ENCODE data around the gene TTLL9.

DNA sequence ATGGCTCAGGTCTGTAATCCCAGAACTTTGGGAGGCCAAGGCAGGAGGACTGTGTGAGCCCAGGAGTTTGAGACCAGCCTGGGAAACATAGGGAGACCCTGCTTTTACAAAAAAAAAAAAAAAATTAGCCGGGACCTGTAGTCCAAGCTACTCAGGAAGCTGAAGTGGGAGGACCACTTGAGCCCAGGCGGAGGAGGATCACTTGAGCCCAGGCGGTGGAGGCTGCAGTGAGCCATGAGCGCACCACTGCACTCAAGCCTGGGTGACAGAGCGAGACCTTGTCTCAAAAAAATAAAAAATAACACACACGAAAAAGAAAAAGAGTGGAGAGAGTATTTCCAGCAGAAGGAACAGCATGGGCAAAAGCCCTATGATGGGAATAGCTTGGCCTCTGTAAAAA lies 2.0 kb downstream of the TTLL9 start:
- TF ChIP-seq, protein P1, sequence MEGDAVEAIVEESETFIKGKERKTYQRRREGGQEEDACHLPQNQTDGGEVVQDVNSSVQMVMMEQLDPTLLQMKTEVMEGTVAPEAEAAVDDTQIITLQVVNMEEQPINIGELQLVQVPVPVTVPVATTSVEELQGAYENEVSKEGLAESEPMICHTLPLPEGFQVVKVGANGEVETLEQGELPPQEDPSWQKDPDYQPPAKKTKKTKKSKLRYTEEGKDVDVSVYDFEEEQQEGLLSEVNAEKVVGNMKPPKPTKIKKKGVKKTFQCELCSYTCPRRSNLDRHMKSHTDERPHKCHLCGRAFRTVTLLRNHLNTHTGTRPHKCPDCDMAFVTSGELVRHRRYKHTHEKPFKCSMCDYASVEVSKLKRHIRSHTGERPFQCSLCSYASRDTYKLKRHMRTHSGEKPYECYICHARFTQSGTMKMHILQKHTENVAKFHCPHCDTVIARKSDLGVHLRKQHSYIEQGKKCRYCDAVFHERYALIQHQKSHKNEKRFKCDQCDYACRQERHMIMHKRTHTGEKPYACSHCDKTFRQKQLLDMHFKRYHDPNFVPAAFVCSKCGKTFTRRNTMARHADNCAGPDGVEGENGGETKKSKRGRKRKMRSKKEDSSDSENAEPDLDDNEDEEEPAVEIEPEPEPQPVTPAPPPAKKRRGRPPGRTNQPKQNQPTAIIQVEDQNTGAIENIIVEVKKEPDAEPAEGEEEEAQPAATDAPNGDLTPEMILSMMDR (IDR thresholded peaks at IDR 0.05): no peak
- no peak for TF ChIP-seq POLR2A (IDR thresholded peaks at IDR 0.05)

Measured in thyroid gland (tissue), 4 donors.